Lower leg skin (tissue), 4 donors: ENCODE data around the gene HEXIM2. TPM values are rescaled to one million over a fixed set of nuclear protein-coding genes. Genes with fewer than 3 reads are reported as not detected.

Source experiments
- DNase-seq, 2 donors: peaks; one replicate each; pipeline ENCODE4 v3.0.0-alpha.2; 2019; ENCODE audit warnings: low spot score in 2 of 2
- H3K4me3 ChIP-seq: fragments of 200-600 bp; sonication (generic); 2 replicates; pipeline ENCODE4 v1.5.1; 2017; ENCODE audit warnings: mild to moderate bottlenecking, low read depth; ENCODE audit not compliant: poor library complexity, severe bottlenecking
- CTCF ChIP-seq, 3 donors: fragments of 450-650 bp; IDR thresholded peaks; one replicate each; pipeline ENCODE4 v1.5.1; 2016; ENCODE audit warnings: antibody characterized with exemption in 3 of 3, mild to moderate bottlenecking in 3 of 3, moderate library complexity in 2 of 3
- POLR2A ChIP-seq, 2 donors: fragments of 450-650 bp; IDR thresholded peaks; one replicate each; pipeline ENCODE4 v1.6.1; 2016 to 2017; ENCODE audit warnings: antibody characterized with exemption in 2 of 2, mild to moderate bottlenecking in 1 of 2, moderate library complexity in 1 of 2
- WGBS, 2 donors: methylation state at CpG; one replicate each; pipeline ENCODE4 v1.1.5; 2018; 5-methylcytosine and 5-hydroxymethylcytosine counted together
- intact Hi-C: fragments of 100-400 bp; cut with DNase I; formaldehyde crosslinking; loops from one replicate; pipeline ENCODE4 v1.15.0; 2023; ENCODE audit warnings: low total_unique reads
- total RNA-seq, 4 donors: library from RNA; depleted of rRNA; stranded (reverse); fragments of >200 nt; gene quantifications; one replicate each; pipeline ENCODE4 v1.1.0, GENCODE V29; 2016

HEXIM2 gene
- total RNA-seq, 4 donors from 2014 or later = 2.4 to 16.7 (median 5.8) TPM

DNA sequence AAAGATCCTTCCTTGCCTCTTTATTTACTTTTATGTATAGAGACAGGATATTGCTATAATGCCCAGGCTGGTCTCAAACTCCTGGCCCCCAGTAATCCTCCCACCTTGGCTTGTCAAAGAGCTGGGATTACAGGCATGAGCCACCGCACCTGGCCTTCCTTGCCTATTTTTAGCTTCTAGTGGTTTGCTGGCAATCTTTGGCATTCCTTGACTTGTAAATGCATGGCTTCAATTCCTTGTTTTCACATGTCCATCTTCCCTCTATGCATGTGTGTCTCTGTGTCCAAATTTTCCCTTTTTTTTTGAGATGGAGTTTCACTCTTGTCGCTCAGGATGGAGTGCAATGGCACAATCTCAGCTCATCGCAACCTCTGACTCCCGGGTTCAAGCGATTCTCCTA, 22.5 kb downstream of the HEXIM2 start:
- TF ChIP-seq CTCF (IDR thresholded peaks at IDR 0.05) = no peak
- TF ChIP-seq POLR2A (IDR thresholded peaks at IDR 0.05) = no peak
- no peak for DNase-seq
- H3K4me3 ChIP-seq = no peak overlapping the region
- intact Hi-C loops = no loop called here
- 88% methylated on average over 5 of the region's 5 CpGs for WGBS, 2 donors

DNA sequence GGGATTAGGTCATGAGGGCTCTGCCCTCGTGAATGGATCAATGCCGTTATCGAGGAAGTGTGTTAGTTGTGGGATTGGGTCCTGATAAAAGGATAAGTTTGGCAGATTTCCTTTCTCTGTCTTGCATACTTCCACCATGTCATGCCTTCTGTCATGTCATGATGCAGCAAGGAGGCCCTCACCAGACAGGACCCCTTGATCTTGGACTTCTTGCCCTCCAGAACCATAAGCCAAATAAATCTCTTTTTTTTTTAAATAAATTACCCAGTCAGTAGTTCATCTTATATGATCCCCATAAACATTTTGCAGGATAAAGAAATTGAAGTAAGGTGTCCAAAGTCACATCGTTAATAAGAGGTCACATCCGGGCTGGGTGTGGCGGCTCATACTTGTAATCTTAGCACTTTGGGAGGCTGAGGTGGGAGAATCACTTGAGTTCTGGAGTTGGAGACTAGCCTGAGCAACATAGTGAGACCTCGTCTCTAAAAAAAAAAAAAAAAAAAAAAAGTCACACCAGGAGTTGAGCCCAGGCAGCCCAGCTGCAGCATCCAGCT, 25.2 kb downstream of the HEXIM2 start:
- TF ChIP-seq POLR2A (IDR thresholded peaks at IDR 0.05) (no peak), CTCF (IDR thresholded peaks at IDR 0.05) (no peak)
- no peak for DNase-seq
- intact Hi-C loops = no loop called here
- WGBS, 2 donors = 69 to 77% methylated on average over 7 of the region's 7 CpGs
- no peak overlapping the region for H3K4me3 ChIP-seq

DNA sequence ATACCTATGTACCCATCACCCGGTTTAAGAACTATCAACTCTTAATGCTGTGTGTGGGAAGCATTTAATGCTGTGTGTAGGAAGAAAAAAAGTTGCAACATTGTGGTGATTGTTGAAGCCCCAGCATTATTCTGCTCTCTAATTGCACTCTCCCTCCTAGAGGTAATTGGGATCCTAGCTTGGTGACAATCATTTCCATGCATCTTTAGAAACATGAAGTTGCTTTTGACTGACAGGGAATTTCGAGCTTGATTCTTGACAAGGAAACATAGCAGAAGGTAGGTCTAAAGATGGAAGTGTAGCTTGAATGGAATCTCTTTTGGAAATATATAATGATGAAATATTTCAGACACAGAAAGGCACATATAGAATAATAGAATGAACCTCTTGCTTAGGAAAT, 27.3 kb downstream of the HEXIM2 start:
- DNase-seq = no peak
- TF ChIP-seq CTCF (IDR thresholded peaks at IDR 0.05) (no peak), POLR2A (IDR thresholded peaks at IDR 0.05) (no peak)
- intact Hi-C loops = no loop called here
- WGBS, 2 donors = 76 to 80% methylated on average over 2 of the region's 2 CpGs
- no peak overlapping the region for H3K4me3 ChIP-seq

DNA sequence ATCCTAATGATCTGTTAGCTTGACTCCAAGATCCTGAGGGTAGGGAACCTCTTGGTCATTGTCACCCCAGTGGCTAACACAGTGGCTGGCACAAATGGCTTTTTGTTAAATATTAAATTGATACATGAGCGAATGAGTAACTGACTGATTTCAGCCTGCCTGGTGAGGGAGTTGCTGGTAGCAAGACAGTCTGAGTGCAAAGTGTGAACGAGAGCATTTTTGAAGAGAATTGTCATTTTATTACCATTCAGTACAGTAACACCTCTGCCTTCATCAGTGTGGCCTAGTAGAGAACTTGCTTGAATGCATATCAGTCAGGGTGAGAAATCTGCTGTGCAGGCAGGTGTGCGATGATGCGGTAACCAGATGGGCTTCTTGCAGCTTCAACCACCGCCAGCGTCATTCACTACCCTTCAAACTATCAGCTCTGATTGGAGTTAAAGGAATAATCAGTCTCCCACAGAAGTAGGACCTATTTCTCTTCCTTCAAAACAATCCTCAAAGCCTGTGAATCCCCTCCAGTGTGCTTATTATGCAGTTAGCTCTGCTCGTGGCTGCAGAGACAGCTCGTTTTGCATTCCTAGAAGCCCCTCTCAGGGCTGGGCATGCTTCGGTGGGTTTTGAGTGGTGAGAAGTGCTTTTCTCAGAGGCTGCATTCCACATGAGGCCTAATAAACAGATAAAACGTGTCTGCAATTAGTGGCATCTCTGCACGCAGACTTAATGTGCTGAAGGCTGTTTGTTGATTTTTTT, 29.0 kb downstream of the HEXIM2 start:
- intact Hi-C loops = no loop called here
- WGBS, 2 donors = 74 to 79% methylated on average over 11 of the region's 11 CpGs
- no peak for TF ChIP-seq CTCF (IDR thresholded peaks at IDR 0.05)
- no peak for TF ChIP-seq POLR2A (IDR thresholded peaks at IDR 0.05)
- DNase-seq = no peak
- no peak overlapping the region for H3K4me3 ChIP-seq

DNA sequence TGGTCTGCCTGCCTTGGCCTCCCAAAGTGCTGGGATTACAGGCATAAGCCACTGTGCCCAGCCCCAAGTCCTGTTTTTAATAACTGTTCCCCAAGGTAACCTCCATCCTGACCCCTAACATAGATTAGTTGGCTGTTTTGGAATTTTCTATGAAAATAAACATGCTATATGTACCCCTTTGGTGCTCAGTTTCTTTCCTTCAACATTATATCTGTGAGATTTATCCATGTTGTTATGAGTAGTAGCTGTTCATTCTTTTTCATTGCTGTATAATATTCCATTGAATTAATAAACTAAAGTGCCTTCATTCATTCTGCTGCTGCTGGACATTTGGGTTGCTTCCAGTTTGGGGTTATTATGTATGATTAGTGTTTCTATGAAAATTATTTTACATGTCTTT, 33.7 kb downstream of the HEXIM2 start:
- no peak overlapping the region for H3K4me3 ChIP-seq
- intact Hi-C loops = loop anchor here (5.0 kb wide), 1 partner anchor 58 kb away; the partner anchor contains the start of gene ACBD4
- no peak for DNase-seq
- TF ChIP-seq POLR2A (IDR thresholded peaks at IDR 0.05) (no peak), CTCF (IDR thresholded peaks at IDR 0.05) (no peak)
